Lung (tissue), 12 donors: ENCODE results near the gene TNFRSF14. TPM values are rescaled to one million over a fixed set of nuclear protein-coding genes. Genes with fewer than 3 reads are reported as not detected.

Source experiments
- ATAC-seq: fragments of 200-7000 bp; cut with Tn5 transposase; one replicate; pipeline ENCODE4 v1.9.1; 2020; ENCODE audit warnings: moderate number of reproducible peaks; ENCODE audit not compliant: insufficient read depth, low FRiP score
- DNase-seq, 3 donors: peaks; one replicate each; pipeline ENCODE4 v3.0.0-alpha.2; 2013 to 2017
- H3K27ac ChIP-seq, 2 donors: one replicate each; pipeline ENCODE4 v1.5.1; 2013; ENCODE audit warnings: mild to moderate bottlenecking in 2 of 2, moderate library complexity in 2 of 2, control low read depth in 1 of 2, inconsistent platforms in 1 of 2, low read depth in 1 of 2, low read length in 1 of 2
- H3K27me3 ChIP-seq, 3 donors: one replicate each; pipeline ENCODE4 v1.5.1; 2013; ENCODE audit warnings: low read length in 2 of 3; ENCODE audit not compliant: control insufficient read depth in 3 of 3, insufficient read depth in 3 of 3
- H3K36me3 ChIP-seq, 4 donors: one replicate each; pipeline ENCODE4 v1.5.1; 2013; ENCODE audit warnings: low read length in 4 of 4, mild to moderate bottlenecking in 1 of 4, moderate library complexity in 1 of 4; ENCODE audit not compliant: control insufficient read depth in 4 of 4, insufficient read depth in 4 of 4
- H3K4me1 ChIP-seq, 5 donors: one replicate each; pipeline ENCODE4 v1.5.1; 2013; ENCODE audit warnings: low read length in 5 of 5, mild to moderate bottlenecking in 2 of 5, moderate library complexity in 1 of 5; ENCODE audit not compliant: control insufficient read depth in 5 of 5, insufficient read depth in 5 of 5
- H3K4me3 ChIP-seq: one replicate; pipeline ENCODE4 v1.5.1; 2013; ENCODE audit warnings: mild to moderate bottlenecking, control low read depth, moderate library complexity
- H3K9ac ChIP-seq, 2 donors: one replicate each; pipeline ENCODE4 v1.5.1; 2013; ENCODE audit warnings: low read length in 2 of 2, control low read depth in 1 of 2; ENCODE audit not compliant: insufficient read depth in 1 of 2
- H3K9me3 ChIP-seq, 4 donors: one replicate each; pipeline ENCODE4 v1.5.1; 2013; ENCODE audit warnings: low read length in 3 of 4, mild to moderate bottlenecking in 1 of 4, moderate library complexity in 1 of 4; ENCODE audit not compliant: control insufficient read depth in 4 of 4, insufficient read depth in 3 of 4
- CTCF ChIP-seq: IDR thresholded peaks from 2 replicates; pipeline ENCODE4 v1.5.1; 2012; ENCODE audit warnings: mild to moderate bottlenecking; ENCODE audit errors: control extremely low read depth, extremely low read depth
- WGBS, 2 donors: extraction: QIAGEN DNeasy Blood & Tissue Kit; methylation state at CpG; one replicate each; pipeline ENCODE4 v1.1.7; 2013; 5-methylcytosine and 5-hydroxymethylcytosine counted together
- polyA plus RNA-seq, 2 donors: library from polyadenylated mRNA; stranded (reverse); fragments of 200-250 nt; gene quantifications; one replicate each; pipeline ENCODE4 v1.2.1, GENCODE V29; 2013
- total RNA-seq, 2 donors: library from RNA; depleted of rRNA in 1 of 2; stranded (reverse); fragments of >200 nt in 1 of 2; gene quantifications; one replicate each; pipeline ENCODE4 v1.2.1, GENCODE V29; 2014 to 2021
- donor health status: control.
- donor health status: control.
- donor health status: Bipolar disorder and iron deficiency.
- donor health status: healthy.
- donor health status: DM: yes; HTN: yes; CAD: no.

The TNFRSF14 gene
- total and polyA plus RNA-seq, 4 donors, result 67.4 to 200 (median 159) TPM

GRCh38 chr1:2543543-2544092 lies 12.6 kb upstream of the TNFRSF14 start:
- H3K4me3 ChIP-seq, result no peak overlapping the region
- H3K9me3 ChIP-seq, result no peaks in the 10 kb centered on the region
- no peak overlapping the region for H3K27ac ChIP-seq
- ATAC-seq (no peak), DNase-seq (peak in 1 of 3 donors; percentile 54)
- peaks cover 2 to 47% (median 13%) of the 10 kb centered on the region in 5 donors for H3K4me1 ChIP-seq
- no peak overlapping the region for H3K9ac ChIP-seq
- H3K27me3 ChIP-seq, result no peaks in the 10 kb centered on the region
- WGBS, 2 donors, result 27 to 45% methylated on average over 25 to 26 of the region's 26 CpGs
- no peaks in the 10 kb centered on the region for H3K36me3 ChIP-seq
- no peak for TF ChIP-seq CTCF

- WGBS, 2 donors, result 57 to 69% methylated on average over 26 of the region's 26 CpGs
- Histone ChIP-seq H3K27me3 (no peaks in the 10 kb centered on the region), H3K9ac (no peak overlapping the region), H3K27ac (no peak overlapping the region), H3K36me3 (no peaks in the 10 kb centered on the region), H3K9me3 (no peaks in the 10 kb centered on the region), H3K4me3 (no peak overlapping the region), H3K4me1 (peaks cover 2 to 53% (median 16%) of the 10 kb centered on the region in 5 donors)
- TF ChIP-seq CTCF, result no peak
- DNase-seq (no peak), ATAC-seq (no peak)
Measured at GRCh38 chr1:2544093-2544874, 11.9 kb upstream of the TNFRSF14 start.

- no peaks in the 10 kb centered on the region for H3K9me3 ChIP-seq
- H3K27ac ChIP-seq, result peak overlapping the region in 1 of 2 donors; percentile 1
- H3K9ac ChIP-seq, result no peak overlapping the region
- no peaks in the 10 kb centered on the region for H3K27me3 ChIP-seq
- ATAC-seq, result no peak
- H3K4me3 ChIP-seq, result no peak overlapping the region
- TF ChIP-seq CTCF, result no peak
- DNase-seq, result no peak
- no peaks in the 10 kb centered on the region for H3K36me3 ChIP-seq
- H3K4me1 ChIP-seq, result peaks cover 2 to 53% (median 16%) of the 10 kb centered on the region in 5 donors
- 55 to 79% methylated on average over 19 of the region's 19 CpGs for WGBS, 2 donors
Measured at GRCh38 chr1:2544875-2545640, 11.1 kb upstream of the TNFRSF14 start.
